Neuronal stem cell (in vitro differentiated cells): ENCODE measurements around the gene DPH3.

Experiments
- DNase-seq: peaks from one replicate; pipeline ENCODE4 v3.0.0-alpha.2; 2013; ENCODE audit warnings: low spot score
- H2AFZ ChIP-seq: one replicate; pipeline ENCODE4 v1.6.1; 2013; ENCODE audit warnings: mild to moderate bottlenecking, low read length, inconsistent platforms
- H2AK5ac ChIP-seq: 2 replicates; pipeline ENCODE4 v1.6.1; 2013; ENCODE audit warnings: low read depth, mild to moderate bottlenecking, inconsistent platforms, low read length, moderate library complexity, mixed read lengths
- H2BK120ac ChIP-seq: 2 replicates; pipeline ENCODE4 v1.6.1; 2013; ENCODE audit warnings: low read depth, mild to moderate bottlenecking, inconsistent platforms, low read length, moderate library complexity, mixed read lengths
- H2BK12ac ChIP-seq: one replicate; pipeline ENCODE4 v1.6.1; 2013; ENCODE audit warnings: low read length, inconsistent platforms
- H2BK15ac ChIP-seq: 2 replicates; pipeline ENCODE4 v1.6.1; 2013; ENCODE audit warnings: mild to moderate bottlenecking, low read length, inconsistent platforms, mixed read lengths
- H2BK5ac ChIP-seq: one replicate; pipeline ENCODE4 v1.6.1; 2013; ENCODE audit warnings: inconsistent platforms, mild to moderate bottlenecking, low read length, moderate library complexity
- H3K14ac ChIP-seq: one replicate; pipeline ENCODE4 v1.6.1; 2013; ENCODE audit warnings: low read length, inconsistent platforms
- H3K18ac ChIP-seq: 2 replicates; pipeline ENCODE4 v1.6.1; 2013; ENCODE audit warnings: low read length, inconsistent platforms
- H3K23ac ChIP-seq: 2 replicates; pipeline ENCODE4 v1.6.1; 2013; ENCODE audit warnings: low read depth, mild to moderate bottlenecking, mixed read lengths, low read length, inconsistent platforms; ENCODE audit not compliant: poor library complexity
- H3K27ac ChIP-seq: replicated peaks from 3 replicates; pipeline ENCODE4 v1.5.1; 2013; ENCODE audit warnings: low read length, inconsistent platforms
- H3K27me3 ChIP-seq, 3 experiments: 2 replicates each; pipeline ENCODE4 v1.6.1; 2013; ENCODE audit warnings: low read length in 3 of 3, mild to moderate bottlenecking in 2 of 3, inconsistent platforms in 1 of 3, low read depth in 1 of 3, mixed read lengths in 1 of 3, moderate library complexity in 1 of 3; ENCODE audit not compliant: control insufficient read depth in 3 of 3, insufficient read depth in 3 of 3
- H3K36me3 ChIP-seq, 2 donors: replicated peaks in 1 of 2; 2 replicates each; pipeline ENCODE4 v1.6.1; 2013; ENCODE audit warnings: low read length in 2 of 2; ENCODE audit not compliant: control insufficient read depth in 2 of 2, insufficient read depth in 2 of 2
- H3K4ac ChIP-seq: 2 replicates; pipeline ENCODE4 v1.6.1; 2013; ENCODE audit warnings: inconsistent platforms, mild to moderate bottlenecking, low read length, moderate library complexity
- H3K4me1 ChIP-seq, 2 donors: 1 replicate in 1 of 2; 2 replicates in 1 of 2; pipeline ENCODE4 v1.6.1; 2013; ENCODE audit warnings: low read length in 2 of 2, low read depth in 1 of 2; ENCODE audit not compliant: control insufficient read depth in 2 of 2, insufficient read depth in 1 of 2
- H3K4me2 ChIP-seq: one replicate; pipeline ENCODE4 v1.6.1; 2013; ENCODE audit warnings: mild to moderate bottlenecking, low read length, inconsistent platforms; ENCODE audit not compliant: insufficient read depth, poor library complexity, severe bottlenecking
- H3K4me3 ChIP-seq, 2 donors: 2 replicates each; pipeline ENCODE4 v1.5.1; 2013; ENCODE audit warnings: low read length in 2 of 2, mild to moderate bottlenecking in 2 of 2, inconsistent platforms in 1 of 2, moderate library complexity in 1 of 2
- H3K79me1 ChIP-seq: one replicate; pipeline ENCODE4 v1.6.1; 2013; ENCODE audit warnings: low read depth, mild to moderate bottlenecking, inconsistent platforms, low read length, moderate library complexity
- H3K9ac ChIP-seq: one replicate; pipeline ENCODE4 v1.6.1; 2013; ENCODE audit warnings: mild to moderate bottlenecking, low read depth, low read length, inconsistent platforms; ENCODE audit not compliant: poor library complexity
- H3K9me3 ChIP-seq, 2 donors: replicated peaks in 1 of 2; 2 replicates each; pipeline versions ENCODE3 to v1.6.1; 2013; ENCODE audit warnings: low read length in 2 of 2, mild to moderate bottlenecking in 2 of 2, inconsistent platforms in 1 of 2, low read depth in 1 of 2, mixed read lengths in 1 of 2, moderate library complexity in 1 of 2; ENCODE audit not compliant: control insufficient read depth in 2 of 2, insufficient read depth in 1 of 2
- H4K8ac ChIP-seq: one replicate; pipeline ENCODE4 v1.6.1; 2013; ENCODE audit warnings: low read depth, mild to moderate bottlenecking, inconsistent platforms, low read length, moderate library complexity
- H4K91ac ChIP-seq: one replicate; pipeline ENCODE4 v1.6.1; 2013; ENCODE audit warnings: low read length, low read depth, mild to moderate bottlenecking, inconsistent platforms; ENCODE audit not compliant: poor library complexity
- WGBS, 2 donors: extraction: QIAGEN DNeasy Blood & Tissue Kit; methylation state at CpG; one replicate each; pipeline ENCODE4 v1.1.7; 2013; ENCODE audit warnings: missing lambda C conversion rate in 2 of 2, mixed read lengths in 1 of 2; ENCODE audit not compliant: insufficient read length in 2 of 2, insufficient replicate concordance in 1 of 2; ENCODE audit errors: extremely low coverage in 2 of 2; 5-methylcytosine and 5-hydroxymethylcytosine counted together

Gene DPH3

GRCh38 chr3:16229681-16230080, 35.1 kb downstream of the DPH3 start:
- Histone ChIP-seq H3K36me3 (no peaks in the 10 kb centered on the region), H2AFZ (no peak overlapping the region), H2AK5ac (no peak overlapping the region), H3K27ac (no peak overlapping the region), H4K8ac (no peak overlapping the region), H4K91ac (no peak overlapping the region), H3K23ac (no peak overlapping the region), H3K79me1 (no peaks in the 10 kb centered on the region), H3K14ac (no peak overlapping the region), H3K4me1 (peaks cover 0 to 1% of the 10 kb centered on the region in 2 donors), H2BK12ac (no peak overlapping the region), H2BK15ac (no peak overlapping the region), H2BK5ac (no peak overlapping the region), H3K9ac (no peak overlapping the region), H3K27me3 (no peaks in the 10 kb centered on the region), H3K9me3 (no peaks in the 10 kb centered on the region), H3K18ac (no peak overlapping the region), H3K4me3 (no peak overlapping the region), H3K4me2 (no peak overlapping the region), H3K4ac (no peak overlapping the region), H2BK120ac (no peak overlapping the region)
- no peak for DNase-seq

- Histone ChIP-seq H2BK12ac (no peak overlapping the region), H3K27ac (no peak overlapping the region), H3K27me3 (no peaks in the 10 kb centered on the region), H3K79me1 (no peaks in the 10 kb centered on the region), H3K14ac (no peak overlapping the region), H3K4me1 (peaks cover 0 to 1% of the 10 kb centered on the region in 2 donors), H3K4me3 (no peak overlapping the region), H3K9me3 (no peaks in the 10 kb centered on the region), H2BK120ac (no peak overlapping the region), H3K36me3 (no peaks in the 10 kb centered on the region), H4K8ac (no peak overlapping the region), H4K91ac (no peak overlapping the region), H3K4ac (no peak overlapping the region), H3K9ac (no peak overlapping the region), H2AFZ (no peak overlapping the region), H3K23ac (no peak overlapping the region), H2BK15ac (no peak overlapping the region), H2BK5ac (no peak overlapping the region), H3K18ac (no peak overlapping the region), H3K4me2 (no peak overlapping the region), H2AK5ac (no peak overlapping the region)
- no peak for DNase-seq
- WGBS, 2 donors, result no CpG with 5 or more reads among the region's 1 CpG
These were observed 37.2 kb downstream of the DPH3 start for GRCh38 chr3:16227566-16227965.

- DNase-seq, result no peak
These were observed 40.4 kb downstream of the DPH3 start for GRCh38 chr3:16224325-16224724.

GRCh38 chr3:16222547-16222946, 42.2 kb downstream of the DPH3 start:
- no peak overlapping the region for H2AFZ ChIP-seq
- H3K27me3 ChIP-seq, result peaks cover 0 to 3% (median 0%) of the 10 kb centered on the region in 3 experiments
- H3K9ac ChIP-seq, result no peak overlapping the region
- H3K27ac ChIP-seq, result no peak overlapping the region
- no peak overlapping the region for H2BK5ac ChIP-seq
- H3K4me3 ChIP-seq, result no peak overlapping the region
- no peaks in the 10 kb centered on the region for H3K36me3 ChIP-seq
- no peak overlapping the region for H3K14ac ChIP-seq
- no peak overlapping the region for H4K8ac ChIP-seq
- DNase-seq, result no peak
- H3K9me3 ChIP-seq, result no peaks in the 10 kb centered on the region
- no CpG with 5 or more reads among the region's 2 CpGs for WGBS, 2 donors
- H3K4me1 ChIP-seq, result peaks cover 0 to 1% of the 10 kb centered on the region in 2 donors
- no peak overlapping the region for H2BK12ac ChIP-seq
- no peaks in the 10 kb centered on the region for H3K79me1 ChIP-seq
- H2BK120ac ChIP-seq, result no peak overlapping the region
- no peak overlapping the region for H2AK5ac ChIP-seq
- no peak overlapping the region for H3K4me2 ChIP-seq
- H3K18ac ChIP-seq, result no peak overlapping the region
- no peak overlapping the region for H2BK15ac ChIP-seq
- H3K4ac ChIP-seq, result no peak overlapping the region
- no peak overlapping the region for H3K23ac ChIP-seq
- H4K91ac ChIP-seq, result no peak overlapping the region

More at GRCh38 chr3:16224325-16224724, 40.4 kb downstream of the DPH3 start:
- Histone ChIP-seq H4K91ac (no peak overlapping the region), H2BK5ac (no peak overlapping the region), H3K23ac (no peak overlapping the region), H3K9ac (no peak overlapping the region), H3K14ac (no peak overlapping the region), H2BK12ac (no peak overlapping the region), H3K36me3 (no peaks in the 10 kb centered on the region), H3K18ac (no peak overlapping the region), H3K4me3 (no peak overlapping the region), H4K8ac (no peak overlapping the region), H3K79me1 (no peaks in the 10 kb centered on the region), H3K4me1 (peaks cover 0 to 1% of the 10 kb centered on the region in 2 donors), H3K27ac (no peak overlapping the region), H2BK120ac (no peak overlapping the region), H2BK15ac (no peak overlapping the region), H3K4ac (no peak overlapping the region), H3K4me2 (no peak overlapping the region), H2AK5ac (no peak overlapping the region), H2AFZ (no peak overlapping the region), H3K27me3 (peaks cover 0 to 3% (median 0%) of the 10 kb centered on the region in 3 experiments), H3K9me3 (no peaks in the 10 kb centered on the region)
- WGBS, 2 donors, result no CpG with 5 or more reads among the region's 2 CpGs
